HepG2 (cell line): ENCODE data around the gene BRCA1. TPM values are rescaled to one million over a fixed set of nuclear protein-coding genes. Genes with fewer than 3 reads are reported as not detected.

Experiments
- BCL3 ChIP-seq: sonication (generic); formaldehyde crosslinking; IDR thresholded peaks from 2 replicates; pipeline ENCODE4 v1.5.1; 2020; ENCODE audit warnings: mild to moderate bottlenecking, missing genetic modification reagents, moderate library complexity
- FOXK2 ChIP-seq: fragments of 450-650 bp; IDR thresholded peaks from 2 replicates; pipeline ENCODE4 v1.6.1; 2016
- HMG20B ChIP-seq: conservative IDR thresholded peaks from 2 replicates; pipeline ENCODE4 v1.6.1; 2016; ENCODE audit warnings: missing genetic modification reagents, missing compliant biosample characterization
- IKZF5 ChIP-seq: IDR thresholded peaks from 2 replicates; pipeline ENCODE4 v1.6.1; 2018; ENCODE audit warnings: missing genetic modification reagents, mild to moderate bottlenecking, missing compliant biosample characterization
- MBNL3 ChIP-seq: fragments of 250-450 bp; sonication (Bioruptor Pico); conservative IDR thresholded peaks from 2 replicates; pipeline ENCODE4 v1.8.0; 2022; ENCODE audit warnings: mild to moderate bottlenecking, inconsistent platforms
- MEF2D ChIP-seq: sonication (generic); formaldehyde crosslinking; IDR thresholded peaks from 2 replicates; pipeline ENCODE4 v1.5.1; 2020; ENCODE audit warnings: mild to moderate bottlenecking, missing genetic modification reagents
- MEIS1 ChIP-seq: sonication (generic); formaldehyde crosslinking; IDR thresholded peaks from 2 replicates; pipeline ENCODE4 v1.9.0; 2021; ENCODE audit warnings: mild to moderate bottlenecking, missing genetic modification reagents, moderate library complexity, borderline replicate concordance
- MIER3 ChIP-seq: IDR thresholded peaks from 2 replicates; pipeline ENCODE4 v1.6.1; 2016; ENCODE audit warnings: missing compliant biosample characterization, borderline replicate concordance
- MYC ChIP-seq: sonication (generic); formaldehyde crosslinking; IDR thresholded peaks from 2 replicates; pipeline ENCODE4 v1.9.0; 2021; ENCODE audit warnings: missing genetic modification reagents, borderline replicate concordance
- MYNN ChIP-seq: sonication (generic); formaldehyde crosslinking; IDR thresholded peaks from 2 replicates; pipeline ENCODE4 v1.4.0; 2020; ENCODE audit warnings: mild to moderate bottlenecking, low read depth, missing genetic modification reagents
- PAWR ChIP-seq: sonication (generic); formaldehyde crosslinking; IDR thresholded peaks from 2 replicates; pipeline ENCODE4 v1.4.0; 2020; ENCODE audit warnings: missing genetic modification reagents, mild to moderate bottlenecking, borderline replicate concordance
- REL ChIP-seq: sonication (generic); formaldehyde crosslinking; conservative IDR thresholded peaks from 2 replicates; pipeline ENCODE4 v1.8.0; 2022; ENCODE audit warnings: mild to moderate bottlenecking, missing genetic modification reagents, moderate library complexity
- REXO4 ChIP-seq: sonication (generic); formaldehyde crosslinking; IDR thresholded peaks from 2 replicates; pipeline ENCODE4 v1.8.0; 2022; ENCODE audit warnings: missing genetic modification reagents, mild to moderate bottlenecking, borderline replicate concordance
- YEATS4 ChIP-seq: sonication (generic); formaldehyde crosslinking; IDR thresholded peaks from 2 replicates; pipeline ENCODE4 v1.4.0; 2020; ENCODE audit warnings: missing genetic modification reagents, borderline replicate concordance
- ZMAT5 ChIP-seq: sonication (generic); formaldehyde crosslinking; IDR thresholded peaks from 2 replicates; pipeline ENCODE4 v1.5.0; 2020; ENCODE audit warnings: mild to moderate bottlenecking, low read depth, missing genetic modification reagents, borderline replicate concordance
- ZMYM2 ChIP-seq: sonication (generic); formaldehyde crosslinking; IDR thresholded peaks from 2 replicates; pipeline ENCODE4 v1.8.0; 2022; ENCODE audit warnings: mild to moderate bottlenecking, missing genetic modification reagents
- ZNF30 ChIP-seq: sonication (generic); formaldehyde crosslinking; IDR thresholded peaks from 2 replicates; pipeline ENCODE4 v1.5.0; 2020; ENCODE audit warnings: mild to moderate bottlenecking, missing genetic modification reagents
- ZNF44 ChIP-seq: sonication (generic); formaldehyde crosslinking; IDR thresholded peaks from 2 replicates; pipeline ENCODE4 v1.5.1; 2020; ENCODE audit warnings: mild to moderate bottlenecking, missing genetic modification reagents
- ZNF567 ChIP-seq: sonication (generic); formaldehyde crosslinking; IDR thresholded peaks from 2 replicates; pipeline ENCODE4 v1.8.1; 2023; ENCODE audit warnings: mild to moderate bottlenecking, missing genetic modification reagents, borderline replicate concordance
- ZNF639 ChIP-seq: conservative IDR thresholded peaks from 2 replicates; pipeline ENCODE4 v1.6.1; 2018; ENCODE audit warnings: missing genetic modification reagents
- ZNF644 ChIP-seq: IDR thresholded peaks from 2 replicates; pipeline ENCODE4 v1.6.1; 2016; ENCODE audit warnings: low read depth
- ZNF740 ChIP-seq: sonication (generic); formaldehyde crosslinking; IDR thresholded peaks from 2 replicates; pipeline ENCODE4 v1.4.0; 2020; ENCODE audit warnings: missing genetic modification reagents
- polyA plus RNA-seq, 8 experiments: library from polyadenylated mRNA; depleted of rRNA in 3 of 8; stranded (reverse) in 7 of 8; unstranded in 1 of 8; fragments of >200 nt; fragmentation: Illumina TruSeq in 4 of 8; extraction: Trizol in 4 of 8; gene quantifications; 2 replicates each; pipeline versions ENCODE4 v1.2.1 to v1.2.3, GENCODE V29; 2011 to 2016; ENCODE audit warnings: low read depth in 4 of 8, missing spikeins in 1 of 8, mixed read lengths in 1 of 8; ENCODE audit not compliant: insufficient read depth in 1 of 8
- total RNA-seq, 5 experiments: library from RNA; depleted of rRNA; stranded (reverse); fragments of >200 nt; fragmentation: Illumina TruSeq; extraction: Trizol; gene quantifications; 2 replicates each; pipeline ENCODE4 v1.2.3, GENCODE V29; 2016; ENCODE audit warnings: low read depth in 1 of 5
- TF ChIP-seq, protein P1 (sequence below): sonication (generic); formaldehyde crosslinking; conservative IDR thresholded peaks from 2 replicates; pipeline ENCODE4 v1.5.0; 2020; ENCODE audit warnings: missing genetic modification reagents

The BRCA1 gene
- total and polyA plus RNA-seq, 2 of the 13 experiments (the other 11 are each of a cell fraction or from before 2014, with no cell fraction given), result 13.3 to 37.5 TPM

DNA sequence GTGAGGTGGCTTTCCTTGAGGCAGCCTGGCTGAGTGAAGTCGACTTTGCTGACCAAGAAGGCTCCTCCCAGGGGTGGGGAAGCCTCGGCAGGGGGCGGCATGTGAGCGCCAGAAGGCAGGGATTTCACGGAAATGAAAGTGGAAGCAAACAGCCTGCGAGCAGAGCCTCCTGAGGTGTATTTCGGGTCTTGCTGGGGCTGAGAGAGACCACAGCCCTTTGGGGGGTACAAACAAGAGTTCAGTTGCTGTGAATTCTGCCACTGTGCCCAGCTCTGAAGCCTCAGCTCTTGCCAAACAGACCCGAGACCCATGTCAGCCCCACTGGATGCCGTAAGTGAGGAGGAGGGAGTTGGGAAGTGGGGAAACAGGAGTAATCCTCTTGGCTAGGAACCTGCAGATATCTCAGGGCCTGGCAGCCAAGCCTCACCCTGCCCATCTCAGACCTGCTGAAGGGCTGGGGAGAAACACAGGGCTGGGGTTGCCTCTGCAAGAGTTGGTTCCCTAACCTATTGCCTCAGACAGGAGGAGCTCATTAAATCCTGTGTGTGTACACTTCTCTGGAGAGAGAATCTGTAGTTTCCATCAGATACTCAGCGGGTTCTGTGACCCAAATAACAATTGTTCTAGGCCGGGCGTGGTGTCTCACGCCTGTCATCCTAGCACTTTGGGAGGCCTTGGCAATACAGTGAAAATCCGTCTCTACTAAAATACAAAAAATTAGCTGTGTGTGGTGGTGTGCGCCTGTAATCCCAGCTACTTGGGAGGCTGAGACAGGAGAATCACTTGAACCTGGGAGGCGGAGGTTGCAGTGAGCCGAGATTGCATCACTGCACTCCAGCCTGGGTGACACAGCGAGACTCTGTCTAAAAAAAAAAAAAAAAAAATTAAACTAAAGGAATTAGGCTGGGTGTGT is 118.3 kb downstream of the BRCA1 start, which contains the start of gene IFI35 (continued):
- TF ChIP-seq MIER3 (no peak), MEIS1 (peak; percentile 32; the same call in 1 of the 2 replicates), ZNF44 (CRISPR knock-in tag) (no peak), MYC (peak; percentile 69; the same call in 1 of the 2 replicates), MYNN (CRISPR knock-in tag) (no peak), PAWR (CRISPR knock-in tag) (no peak), REL (CRISPR knock-in tag) (no peak; the same call in 1 of the 2 replicates), ZMYM2 (CRISPR knock-in tag) (0 out of 2 replicates have a peak, but pooled peaks have one; percentile 19), MEF2D (peak; percentile 22; the same call in 1 of the 2 replicates), BCL3 (CRISPR knock-in tag) (no peak; the same call in 1 of the 2 replicates), HMG20B (CRISPR knock-in tag) (no peak), ZNF567 (no peak), IKZF5 (CRISPR knock-in tag) (peak; percentile 70; the same call in 1 of the 2 replicates), REXO4 (CRISPR knock-in tag) (no peak), FOXK2 (no peak), ZNF639 (CRISPR knock-in tag) (no peak), YEATS4 (CRISPR knock-in tag) (peak; percentile 71), ZMAT5 (CRISPR knock-in tag) (no peak), ZNF30 (CRISPR knock-in tag) (no peak), MBNL3 (CRISPR knock-in tag) (no peak), ZNF740 (peak; percentile 86), ZNF644 (CRISPR knock-in tag) (no peak)
- TF ChIP-seq, protein P1, sequence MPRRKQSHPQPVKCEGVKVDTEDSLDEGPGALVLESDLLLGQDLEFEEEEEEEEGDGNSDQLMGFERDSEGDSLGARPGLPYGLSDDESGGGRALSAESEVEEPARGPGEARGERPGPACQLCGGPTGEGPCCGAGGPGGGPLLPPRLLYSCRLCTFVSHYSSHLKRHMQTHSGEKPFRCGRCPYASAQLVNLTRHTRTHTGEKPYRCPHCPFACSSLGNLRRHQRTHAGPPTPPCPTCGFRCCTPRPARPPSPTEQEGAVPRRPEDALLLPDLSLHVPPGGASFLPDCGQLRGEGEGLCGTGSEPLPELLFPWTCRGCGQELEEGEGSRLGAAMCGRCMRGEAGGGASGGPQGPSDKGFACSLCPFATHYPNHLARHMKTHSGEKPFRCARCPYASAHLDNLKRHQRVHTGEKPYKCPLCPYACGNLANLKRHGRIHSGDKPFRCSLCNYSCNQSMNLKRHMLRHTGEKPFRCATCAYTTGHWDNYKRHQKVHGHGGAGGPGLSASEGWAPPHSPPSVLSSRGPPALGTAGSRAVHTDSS (CRISPR knock-in tag), result 0 out of 2 replicates have a peak, but pooled peaks have one; percentile 79
